ENCODE data around the gene NEK4. TPM values are rescaled to one million over a fixed set of nuclear protein-coding genes. Genes with fewer than 3 reads are reported as not detected.

Gene NEK4
- total RNA-seq, 6 experiments from 2014 or later = 19.9 to 25.0 (median 21.7) TPM

GRCh38 chr3:52792961-52793695 is 22.4 kb upstream of the NEK4 start:
- H3K4me1 Mint-ChIP-seq (ENCODE audit: low read depth) = peaks cover 11% of the 10 kb centered on the region; the same call in 1 of the 2 replicates
- no peak overlapping the region for H3K4me3 Mint-ChIP-seq
- no peaks in the 10 kb centered on the region for H3K9me3 Mint-ChIP-seq
- DNase-seq = peak; percentile 8
- no peak overlapping the region for H3K27ac Mint-ChIP-seq
- no peak for TF ChIP-seq CTCF (IDR thresholded peaks at IDR 0.05)
- H3K27me3 Mint-ChIP-seq (ENCODE audit: insufficient read depth) = peaks cover 23% of the 10 kb centered on the region
- H3K36me3 Mint-ChIP-seq (ENCODE audit: low read depth) = no peaks in the 10 kb centered on the region

GRCh38 chr3:52792413-52792812 is 21.7 kb upstream of the NEK4 start:
- Mint-ChIP-seq H3K36me3 (ENCODE audit: low read depth) (no peaks in the 10 kb centered on the region), H3K27me3 (ENCODE audit: insufficient read depth) (peaks cover 27% of the 10 kb centered on the region), H3K27ac (no peak overlapping the region), H3K9me3 (no peaks in the 10 kb centered on the region), H3K4me1 (ENCODE audit: low read depth) (peaks cover 11% of the 10 kb centered on the region; the same call in 1 of the 2 replicates), H3K4me3 (no peak overlapping the region)
- peak; percentile 13; the same call in 1 of the 2 replicates for TF ChIP-seq CTCF (IDR thresholded peaks at IDR 0.05)
- no peak for DNase-seq

GRCh38 chr3:52791928-52792327 is 21.2 kb upstream of the NEK4 start:
- DNase-seq = no peak
- H3K4me3 Mint-ChIP-seq = no peak overlapping the region
- H3K27me3 Mint-ChIP-seq (ENCODE audit: insufficient read depth) = peaks cover 27% of the 10 kb centered on the region
- no peak overlapping the region for H3K27ac Mint-ChIP-seq
- H3K4me1 Mint-ChIP-seq (ENCODE audit: low read depth) = peaks cover 11% of the 10 kb centered on the region; the same call in 1 of the 2 replicates
- TF ChIP-seq CTCF (IDR thresholded peaks at IDR 0.05) = no peak
- no peaks in the 10 kb centered on the region for H3K36me3 Mint-ChIP-seq (ENCODE audit: low read depth)
- no peaks in the 10 kb centered on the region for H3K9me3 Mint-ChIP-seq

- H3K27me3 Mint-ChIP-seq (ENCODE audit: insufficient read depth) = peaks cover 26% of the 10 kb centered on the region
- DNase-seq = no peak
- TF ChIP-seq CTCF (IDR thresholded peaks at IDR 0.05) = no peak
- H3K9me3 Mint-ChIP-seq = no peaks in the 10 kb centered on the region
- H3K4me1 Mint-ChIP-seq (ENCODE audit: low read depth) = peaks cover 11% of the 10 kb centered on the region; the same call in 1 of the 2 replicates
- H3K36me3 Mint-ChIP-seq (ENCODE audit: low read depth) = no peaks in the 10 kb centered on the region
- no peak overlapping the region for H3K4me3 Mint-ChIP-seq
- H3K27ac Mint-ChIP-seq = no peak overlapping the region
These were observed 20.6 kb upstream of the NEK4 start for GRCh38 chr3:52791366-52791765.

- peaks cover 11% of the 10 kb centered on the region; the same call in 1 of the 2 replicates for H3K4me1 Mint-ChIP-seq (ENCODE audit: low read depth)
- TF ChIP-seq CTCF (IDR thresholded peaks at IDR 0.05) = no peak
- peaks cover 26% of the 10 kb centered on the region for H3K27me3 Mint-ChIP-seq (ENCODE audit: insufficient read depth)
- H3K36me3 Mint-ChIP-seq (ENCODE audit: low read depth) = no peaks in the 10 kb centered on the region
- no peak overlapping the region for H3K4me3 Mint-ChIP-seq
- no peaks in the 10 kb centered on the region for H3K9me3 Mint-ChIP-seq
- DNase-seq = no peak
- no peak overlapping the region for H3K27ac Mint-ChIP-seq
These were observed 20.0 kb upstream of the NEK4 start for GRCh38 chr3:52790741-52791140.

Measured in HFFc6 (cell line).